Measurements from ENCODE around the gene PIRT.

PIRT gene

DNA sequence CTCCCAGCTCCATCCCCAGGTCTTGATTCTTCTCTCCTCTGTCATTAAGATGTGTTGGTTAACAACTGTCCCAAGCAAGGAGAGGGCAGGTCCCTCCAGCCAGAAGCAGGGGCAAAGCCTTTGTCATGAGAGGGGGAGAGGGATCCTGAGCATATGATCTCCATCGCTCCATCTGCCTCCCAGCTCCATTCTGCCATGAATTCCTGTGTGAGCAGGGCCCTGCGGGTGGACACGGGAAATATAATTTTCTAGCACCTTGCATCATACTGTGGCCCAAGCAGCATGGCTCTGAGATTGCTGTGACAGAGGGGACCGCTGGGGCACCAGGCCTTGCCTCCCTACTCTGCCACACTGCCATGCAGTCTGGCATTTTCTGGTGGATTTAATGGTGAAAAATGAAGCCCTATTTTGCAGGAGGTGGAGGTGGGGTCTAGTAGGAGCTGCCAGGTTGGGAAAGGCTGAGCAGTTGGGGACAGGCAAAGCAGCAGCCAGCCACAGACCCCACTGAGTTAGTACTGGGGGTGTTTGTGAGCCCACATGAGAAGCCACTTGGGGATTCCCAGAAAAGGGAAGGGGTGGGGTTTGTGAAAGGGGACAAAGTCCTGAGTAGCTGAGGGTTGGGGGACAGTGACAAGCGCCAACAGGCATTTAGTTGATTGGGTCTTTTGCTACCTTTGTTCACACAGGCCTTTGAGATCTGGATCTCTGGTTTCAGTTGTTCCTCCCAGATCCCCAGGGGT is 50.4 kb downstream of the PIRT start:
- DNase-seq (ENCODE audit: low read depth), result no peak

DNA sequence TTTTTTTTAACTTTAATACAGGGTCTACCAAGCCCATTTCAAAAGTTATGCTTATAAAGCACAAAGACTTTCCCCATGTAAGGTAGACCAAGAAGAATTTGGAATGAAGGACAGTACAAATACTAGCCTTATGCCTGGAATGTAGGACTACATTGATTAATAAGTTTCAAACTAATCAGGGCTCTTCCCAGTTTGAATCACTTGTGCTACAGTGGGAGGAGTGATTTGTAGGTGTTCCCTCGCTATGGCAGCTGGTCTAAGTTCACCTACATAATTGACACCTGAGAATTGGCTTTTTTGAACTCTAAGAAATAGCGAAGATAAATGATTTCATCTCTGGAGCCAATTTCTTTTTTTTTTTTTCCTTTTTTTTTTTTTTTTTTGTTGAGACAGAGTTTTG is 52.6 kb downstream of the PIRT start:
- no peak for DNase-seq (ENCODE audit: low read depth)

DNA sequence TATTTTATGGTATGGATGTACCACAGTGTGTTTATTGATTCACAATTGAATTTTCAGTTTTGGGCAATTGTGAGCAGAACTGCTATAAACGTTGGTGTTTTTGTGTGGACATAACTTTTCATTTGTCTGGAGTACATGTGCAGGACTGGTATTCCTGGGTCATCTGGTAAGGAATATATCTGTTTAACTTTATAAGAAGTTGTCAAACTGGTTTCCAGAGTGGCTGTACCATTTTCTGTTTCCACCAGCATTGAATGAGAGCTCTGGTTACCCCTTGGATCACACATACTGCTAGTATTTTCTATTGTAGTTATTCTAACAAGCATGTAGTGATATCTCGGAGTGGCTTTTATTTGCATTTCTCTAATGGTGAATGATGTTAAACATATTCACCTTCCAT is 58.3 kb downstream of the PIRT start:
- no peak for DNase-seq (ENCODE audit: low read depth)

DNA sequence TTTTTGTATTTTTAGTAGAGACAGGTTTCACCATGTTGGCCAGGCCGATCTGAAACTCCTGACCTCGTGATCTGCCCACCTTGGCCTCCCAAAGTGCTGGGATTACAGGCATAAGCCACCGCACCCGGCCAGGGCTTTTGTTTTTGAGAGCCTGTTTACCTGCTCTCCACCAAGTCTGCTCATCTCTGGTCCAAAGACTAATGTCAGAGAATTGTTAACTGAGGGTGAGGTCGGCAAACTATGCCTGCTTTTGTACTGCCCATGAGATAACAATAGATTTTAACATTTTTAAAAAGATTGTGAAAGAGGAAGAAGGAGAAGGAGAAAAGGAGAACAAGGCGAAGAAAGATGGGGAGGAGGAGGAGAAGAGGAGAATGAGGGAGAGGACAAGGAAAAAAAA is 60.0 kb downstream of the PIRT start:
- no peak for DNase-seq (ENCODE audit: low read depth)

DNA sequence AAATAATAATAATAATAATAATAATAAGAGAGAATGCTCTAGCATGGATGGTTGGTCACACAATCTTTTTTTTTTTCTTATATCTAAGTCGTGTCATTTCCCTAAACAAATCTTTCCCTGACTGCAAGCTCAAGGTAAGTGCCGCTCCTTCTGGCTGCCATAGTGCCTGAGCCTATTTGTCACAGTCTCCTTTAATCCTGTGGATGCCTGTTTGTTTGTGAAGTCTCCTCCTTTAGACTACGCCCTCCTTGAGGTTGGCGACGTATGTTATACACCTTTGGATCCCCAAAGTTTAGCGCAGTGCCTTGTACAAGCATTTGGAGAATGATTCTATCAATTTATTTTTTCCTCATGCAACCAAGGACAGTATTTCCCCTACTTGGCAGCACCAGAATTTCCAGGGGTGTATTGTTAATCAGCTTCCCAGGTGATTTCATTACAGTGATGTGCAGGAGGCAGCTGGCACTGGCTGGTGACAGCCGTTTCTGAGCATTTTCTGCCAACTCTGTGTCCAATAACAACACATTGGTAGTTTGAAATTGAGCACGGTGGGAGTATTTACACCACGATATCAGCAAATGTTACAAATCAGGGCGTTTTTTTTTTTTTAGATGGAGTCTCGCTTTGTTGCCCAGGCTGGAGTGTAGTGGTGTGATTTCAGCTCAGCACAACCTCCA is 60.6 kb downstream of the PIRT start:
- no peak for DNase-seq (ENCODE audit: low read depth)

DNA sequence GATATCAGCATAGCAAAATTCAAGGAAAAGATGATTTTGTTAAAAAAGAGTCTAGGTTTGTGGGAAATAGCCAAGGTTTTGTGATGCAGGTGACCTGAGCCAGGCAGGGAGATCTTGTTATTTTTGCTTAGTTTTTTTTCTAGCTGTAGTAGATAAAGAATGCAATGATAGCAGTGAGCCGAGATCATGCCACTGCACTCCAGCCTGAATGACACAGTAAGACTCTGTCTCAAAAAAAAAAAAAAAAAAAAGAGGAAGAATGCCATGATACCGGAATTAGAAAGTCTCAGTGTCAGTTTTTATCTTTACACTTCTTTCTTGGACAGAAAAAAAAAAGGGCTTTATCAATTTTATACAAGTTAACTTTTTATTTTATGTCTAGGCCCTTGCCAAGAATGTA is 61.5 kb downstream of the PIRT start:
- DNase-seq (ENCODE audit: low read depth), result no peak

DNA sequence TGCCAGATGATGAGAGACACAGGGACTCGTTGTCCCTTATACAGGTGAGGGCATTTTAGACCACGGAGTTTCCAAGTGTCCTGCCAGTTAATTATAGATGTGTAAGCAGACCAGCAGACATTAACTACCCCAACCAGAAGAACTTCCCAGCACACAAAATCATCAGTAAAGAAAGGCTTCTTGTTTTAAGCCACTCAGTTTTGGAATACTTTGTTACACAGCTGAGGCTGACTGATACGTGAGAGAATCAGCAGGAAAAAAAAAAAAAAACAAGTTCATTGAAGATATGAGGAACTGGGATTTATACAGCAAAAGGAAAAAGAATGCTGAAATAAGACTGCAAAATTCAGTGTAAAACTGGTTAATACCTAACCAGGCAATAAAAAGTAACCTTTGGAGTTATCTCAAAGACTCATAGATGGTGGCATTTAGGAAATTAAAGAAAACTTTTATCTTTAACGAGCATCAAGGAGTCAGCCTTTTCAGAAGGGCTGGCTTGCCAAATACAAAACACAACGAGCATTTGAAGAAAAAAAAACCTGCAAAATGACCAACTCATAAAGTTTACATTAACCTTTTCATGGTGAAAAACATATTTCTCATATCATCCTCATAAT is 62.0 kb downstream of the PIRT start:
- no peak for DNase-seq (ENCODE audit: low read depth)

DNA sequence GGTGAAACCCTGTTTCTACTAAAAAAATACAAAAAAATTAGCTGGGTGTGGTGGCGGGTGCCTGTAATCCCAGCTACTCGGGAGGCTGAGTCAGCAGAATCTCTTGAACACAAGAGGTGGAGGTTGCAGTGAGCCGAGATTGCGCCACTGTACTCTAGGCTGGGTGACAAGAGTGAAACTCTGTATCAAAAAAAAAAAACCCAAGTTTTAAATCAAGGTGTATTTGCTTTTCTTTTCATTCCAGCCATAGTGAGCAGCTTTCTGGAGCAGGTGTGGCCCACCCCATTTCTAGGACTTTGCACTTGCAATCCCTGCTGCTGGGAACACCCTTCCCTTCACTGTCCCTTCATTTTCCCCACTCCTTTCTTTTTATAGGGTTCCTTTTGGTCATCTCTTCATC is 62.8 kb downstream of the PIRT start:
- no peak for DNase-seq (ENCODE audit: low read depth)

DNA sequence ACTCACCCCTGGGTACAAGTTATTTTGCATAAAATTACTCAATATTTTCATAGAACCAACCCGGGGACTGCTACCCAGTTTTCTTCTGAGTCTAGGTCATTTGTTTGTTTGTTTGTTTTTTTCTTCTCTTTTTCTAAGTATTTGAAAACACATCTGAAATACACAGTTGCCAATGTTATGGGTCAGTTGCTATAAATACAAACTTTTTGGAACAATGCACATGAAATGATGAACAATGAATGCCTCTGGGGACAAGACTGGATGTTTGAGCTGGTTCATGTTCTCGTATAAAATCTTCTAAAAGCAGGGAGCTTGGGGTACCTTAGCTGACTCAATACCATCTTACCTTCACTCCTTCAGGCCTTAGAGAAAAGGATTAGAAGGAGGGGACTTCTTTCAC is 64.5 kb downstream of the PIRT start:
- DNase-seq (ENCODE audit: low read depth), result no peak

All from stimulated activated CD8-positive, alpha-beta memory T cell treated with anti-CD3 and anti-CD28 coated beads, Interleukin-15, amount 100 ng/mL, for 24 hours (primary cell).